SU-DHL-6 (cell line): ENCODE measurements around the gene EPB41L4B.

Experiments used
- CTCF ChIP-seq: fragments of 200-600 bp; sonication (generic); IDR thresholded peaks from one replicate; pipeline ENCODE4 v1.5.1; 2017; ENCODE audit warnings: antibody characterized with exemption, mild to moderate bottlenecking, low read length, moderate library complexity; ENCODE audit not compliant: insufficient read depth, poor library complexity, severe bottlenecking
- EZH2phosphoT487 ChIP-seq: fragments of 200-600 bp; sonication (generic), shearing (Covaris generic); conservative IDR thresholded peaks from 2 replicates; pipeline ENCODE4 v1.6.1; 2018; ENCODE audit warnings: mild to moderate bottlenecking, antibody characterized with exemption, low read length, moderate library complexity, mixed read lengths

DNA sequence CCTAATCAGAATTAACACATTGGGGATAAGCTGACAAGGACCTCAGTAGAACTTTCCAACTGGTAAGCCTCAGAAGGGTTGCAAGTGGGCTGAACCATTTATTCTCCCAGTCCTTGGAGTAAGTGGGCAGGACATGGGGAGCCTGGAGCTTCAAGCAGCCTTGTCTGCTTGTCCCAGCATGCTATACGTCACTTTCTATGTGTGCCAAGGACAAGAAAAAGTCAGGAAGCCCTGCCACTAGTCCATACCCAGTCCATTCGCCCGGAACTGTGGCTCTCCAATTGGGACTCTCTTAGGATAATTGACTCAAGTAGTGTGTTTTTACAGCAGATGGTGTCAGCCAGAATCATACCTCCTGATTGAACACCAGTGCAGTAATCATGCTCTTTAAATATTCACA is 91.2 kb downstream of the EPB41L4B start:
- no peak for TF ChIP-seq CTCF
- TF ChIP-seq EZH2phosphoT487 = no peak
